ENCODE data around the gene EPHA8. TPM values are rescaled to one million over a fixed set of nuclear protein-coding genes. Genes with fewer than 3 reads are reported as not detected.

Gene EPHA8
- total and polyA plus RNA-seq, 2 of the 4 experiments (the other 2 are of a cell fraction) = not detected

DNA sequence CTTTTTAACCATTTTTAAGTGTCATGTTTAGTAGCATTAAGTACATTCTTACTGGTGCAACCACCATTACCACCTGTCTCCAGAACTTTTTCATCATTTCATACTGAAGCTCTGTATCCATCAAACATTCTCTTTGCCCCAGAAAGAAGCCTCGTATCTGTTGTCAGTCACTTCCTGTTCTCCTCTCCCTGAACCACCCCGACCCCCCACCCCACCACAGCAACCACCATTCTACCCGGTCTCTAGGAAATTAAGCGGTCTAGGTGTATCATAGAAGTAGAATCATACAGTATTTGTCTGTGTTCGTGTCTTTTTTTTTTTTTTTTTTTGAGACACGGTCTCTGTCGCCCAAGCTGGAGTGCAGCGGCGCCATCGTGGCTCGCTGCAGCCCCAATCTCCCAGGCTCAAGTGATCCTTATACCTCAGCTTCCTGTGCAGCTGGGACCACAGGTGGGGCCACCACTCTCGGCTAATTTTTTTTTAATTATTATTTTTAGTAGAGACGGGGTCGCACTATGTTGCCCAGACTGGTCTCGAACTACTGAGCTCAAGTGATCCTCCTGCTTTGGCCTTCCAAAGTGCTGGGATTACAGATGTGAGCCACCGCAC, 23.7 kb upstream of the EPHA8 start:
- no peaks in the 10 kb centered on the region for H3K79me1 ChIP-seq (ENCODE audit: low read depth in 1 of 2, low read length in 2 of 2)
- no peak overlapping the region for H3K56ac ChIP-seq (ENCODE audit: extremely low read depth, insufficient read depth, low read length)
- TF ChIP-seq BHLHE40 (IDR thresholded peaks at IDR 0.05; ENCODE audit: low read depth, low read length) = no peak
- TF ChIP-seq POLR2A (IDR thresholded peaks at IDR 0.05; ENCODE audit: low read depth, low read length) = no peak
- no peak for TF ChIP-seq SMC3 (IDR thresholded peaks at IDR 0.05; ENCODE audit: low read depth, low read length)
- TF ChIP-seq MAZ (IDR thresholded peaks at IDR 0.05; ENCODE audit: borderline replicate concordance, low read depth, low read length) = no peak
- TF ChIP-seq MXI1 (IDR thresholded peaks at IDR 0.05; ENCODE audit: borderline replicate concordance, low read depth, low read length) = no peak
- no peak for TF ChIP-seq NFE2L2 (IDR thresholded peaks at IDR 0.05; ENCODE audit: low read depth, low read length)
- no peak for TF ChIP-seq RFX5 (IDR thresholded peaks at IDR 0.05; ENCODE audit: low read depth, low read length)
- no peak for TF ChIP-seq CEBPB (IDR thresholded peaks at IDR 0.05; ENCODE audit: low read depth, low read length)
- TF ChIP-seq CHD1 (IDR thresholded peaks at IDR 0.05; ENCODE audit: low read depth, low read length) = no peak
- TF ChIP-seq, protein P1, sequence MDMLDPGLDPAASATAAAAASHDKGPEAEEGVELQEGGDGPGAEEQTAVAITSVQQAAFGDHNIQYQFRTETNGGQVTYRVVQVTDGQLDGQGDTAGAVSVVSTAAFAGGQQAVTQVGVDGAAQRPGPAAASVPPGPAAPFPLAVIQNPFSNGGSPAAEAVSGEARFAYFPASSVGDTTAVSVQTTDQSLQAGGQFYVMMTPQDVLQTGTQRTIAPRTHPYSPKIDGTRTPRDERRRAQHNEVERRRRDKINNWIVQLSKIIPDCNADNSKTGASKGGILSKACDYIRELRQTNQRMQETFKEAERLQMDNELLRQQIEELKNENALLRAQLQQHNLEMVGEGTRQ (IDR thresholded peaks at IDR 0.05; ENCODE audit: low read depth, low read length) = no peak
- TF ChIP-seq, protein P2, sequence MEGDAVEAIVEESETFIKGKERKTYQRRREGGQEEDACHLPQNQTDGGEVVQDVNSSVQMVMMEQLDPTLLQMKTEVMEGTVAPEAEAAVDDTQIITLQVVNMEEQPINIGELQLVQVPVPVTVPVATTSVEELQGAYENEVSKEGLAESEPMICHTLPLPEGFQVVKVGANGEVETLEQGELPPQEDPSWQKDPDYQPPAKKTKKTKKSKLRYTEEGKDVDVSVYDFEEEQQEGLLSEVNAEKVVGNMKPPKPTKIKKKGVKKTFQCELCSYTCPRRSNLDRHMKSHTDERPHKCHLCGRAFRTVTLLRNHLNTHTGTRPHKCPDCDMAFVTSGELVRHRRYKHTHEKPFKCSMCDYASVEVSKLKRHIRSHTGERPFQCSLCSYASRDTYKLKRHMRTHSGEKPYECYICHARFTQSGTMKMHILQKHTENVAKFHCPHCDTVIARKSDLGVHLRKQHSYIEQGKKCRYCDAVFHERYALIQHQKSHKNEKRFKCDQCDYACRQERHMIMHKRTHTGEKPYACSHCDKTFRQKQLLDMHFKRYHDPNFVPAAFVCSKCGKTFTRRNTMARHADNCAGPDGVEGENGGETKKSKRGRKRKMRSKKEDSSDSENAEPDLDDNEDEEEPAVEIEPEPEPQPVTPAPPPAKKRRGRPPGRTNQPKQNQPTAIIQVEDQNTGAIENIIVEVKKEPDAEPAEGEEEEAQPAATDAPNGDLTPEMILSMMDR (conservative IDR thresholded peaks at IDR 0.05; ENCODE audit: low read depth, low read length) = no peak
- BruUV-seq (replicated peaks) = no TSS peak
- no peak overlapping the region for H2BK15ac ChIP-seq (ENCODE audit: low read depth, low read length)
- H3K4me3 ChIP-seq (ENCODE audit: insufficient read depth, low read depth, low read length) = no peak overlapping the region
- no peak overlapping the region for H2BK5ac ChIP-seq (ENCODE audit: low read depth, low read length, poor library complexity, severe bottlenecking)
- dilution Hi-C loops (cut with HindIII; ENCODE audit: low sequenced_read_pairs, unreplicated experiment) = no loop called here
- no peak overlapping the region for H3K14ac ChIP-seq (replicated peaks; ENCODE audit: low read depth, low read length)
- H3K4me2 ChIP-seq (ENCODE audit: low read depth, low read length) = no peak overlapping the region
- H2AK9ac ChIP-seq (replicated peaks; ENCODE audit: low read depth, low read length, poor library complexity) = no peak overlapping the region
- H4K5ac ChIP-seq (ENCODE audit: low read depth, low read length) = no peak overlapping the region
- in situ Hi-C loops (cut with MboI; ENCODE audit: low sequenced_read_pairs) = no loop called here
- H2AK5ac ChIP-seq (ENCODE audit: low read depth, low read length) = no peak overlapping the region
- CTCF ChIA-PET = interaction anchor here (0.6 kb wide), 1 partner anchor 100 kb away, joined by 3 read pairs; no protein-coding TSS in a partner anchor
- no peak overlapping the region for H2BK20ac ChIP-seq (ENCODE audit: low read depth, low read length)
- H3K9me1 ChIP-seq (ENCODE audit: insufficient read depth, low read length) = no peaks in the 10 kb centered on the region; the same call in 1 of the 2 replicates
- no peaks in the 10 kb centered on the region for H3K9me3 ChIP-seq (ENCODE audit: control insufficient read depth, insufficient read depth, low read length)
- peaks cover 17% of the 10 kb centered on the region for H3K27me3 ChIP-seq (ENCODE audit: control insufficient read depth, insufficient read depth, low read length)
- H3K18ac ChIP-seq (ENCODE audit: low read depth, low read length) = no peak overlapping the region
- intact Hi-C loops (cut with micrococcal nuclease) = no loop called here
- DNase-seq (no peak), ATAC-seq (ENCODE audit: low read depth) (no peak)
- H3K9ac ChIP-seq (ENCODE audit: low read depth, low read length) = no peak overlapping the region
- H3K36me3 ChIP-seq (ENCODE audit: control insufficient read depth, insufficient read depth, low read length) = no peaks in the 10 kb centered on the region
- no peak overlapping the region for H4K91ac ChIP-seq (ENCODE audit: insufficient read depth, low read depth, low read length)
- 80% methylated on average over 1 of the region's 16 CpGs; no CpG with 5 or more reads in 1 of the 2 experiments for WGBS, 2 experiments (ENCODE audit: extremely low coverage in 2 of 2, insufficient read length in 1 of 2)
- no peak overlapping the region for H3K23ac ChIP-seq (ENCODE audit: low read depth, low read length)
- POLR2A ChIA-PET (ENCODE audit: unreplicated experiment) = no interaction called here
- no peak overlapping the region for H3K27ac ChIP-seq (ENCODE audit: insufficient read depth, low read length)
- H2AFZ ChIP-seq (replicated peaks; ENCODE audit: low read length, poor library complexity) = no peak overlapping the region
- no peak overlapping the region for H2BK120ac ChIP-seq (ENCODE audit: low read depth, low read length)
- no peak overlapping the region for H4K8ac ChIP-seq (ENCODE audit: low read depth in 2 of 2, low read length in 2 of 2)
- H4K20me1 ChIP-seq (ENCODE audit: insufficient read depth, low read length) = no peaks in the 10 kb centered on the region
- H3K4ac ChIP-seq (ENCODE audit: low read depth, low read length) = no peak overlapping the region
- H3K4me1 ChIP-seq (ENCODE audit: control insufficient read depth, insufficient read depth, low read length) = no peaks in the 10 kb centered on the region
